Panc1 (cell line): ENCODE results near the gene ENOX1. TPM values are rescaled to one million over a fixed set of nuclear protein-coding genes. Genes with fewer than 3 reads are reported as not detected.

ENCODE experiments used
- ATAC-seq: fragments of 200-7000 bp; cut with Tn5 transposase; 2 replicates; pipeline ENCODE4 v1.9.1; 2020; ENCODE audit warnings: mild to moderate bottlenecking, moderate library complexity
- BruUV-seq: library from RNA; stranded (reverse); fragments of 400-500 nt; replicated peaks from 2 replicates; lab custom pipeline; 2021; lab: Mats Ljungman, UMichigan
- CTCF ChIA-PET: fragments of 300-600 bp; sonication (Branson Sonifier 250); formaldehyde crosslinking; loops from one replicate; lab custom pipeline; 2022; ENCODE audit warnings: antibody characterized with exemption; lab: Charles Lee
- POLR2A ChIA-PET: fragments of 300-600 bp; sonication (Branson Sonifier 250); formaldehyde crosslinking; loops from one replicate; lab custom pipeline; 2022; ENCODE audit warnings: antibody characterized with exemption; lab: Charles Lee
- DNase-seq: peaks from one replicate; pipeline ENCODE4 v3.0.0-alpha.2; 2010; ENCODE audit warnings: low read depth, low spot score
- H3K27ac ChIP-seq: 2 replicates; pipeline ENCODE4 v1.5.1; 2011; ENCODE audit warnings: mild to moderate bottlenecking, low read length, inconsistent platforms
- H3K27me3 ChIP-seq: fragments of 200-500 bp; sonication (Bioruptor generic); 2 replicates; pipeline ENCODE4 v1.6.0; 2014; ENCODE audit warnings: low read length, inconsistent platforms; ENCODE audit not compliant: control insufficient read depth, insufficient read depth
- H3K36me3 ChIP-seq: fragments of 200-500 bp; sonication (Bioruptor generic); 2 replicates; pipeline ENCODE4 v1.5.1; 2014; ENCODE audit warnings: inconsistent platforms, mild to moderate bottlenecking, low read length, moderate library complexity; ENCODE audit not compliant: control insufficient read depth, insufficient read depth
- H3K4me1 ChIP-seq: 2 replicates; pipeline ENCODE4 v1.5.1; 2011; ENCODE audit warnings: inconsistent platforms, mild to moderate bottlenecking, low read length, moderate library complexity; ENCODE audit not compliant: control insufficient read depth, insufficient read depth
- H3K4me3 ChIP-seq, 2 experiments: 2 replicates each; pipeline ENCODE4 v1.5.1; 2011 to 2012; ENCODE audit warnings: low read depth in 2 of 2, low read length in 2 of 2, mild to moderate bottlenecking in 2 of 2, inconsistent platforms in 1 of 2, moderate library complexity in 1 of 2
- H3K9me3 ChIP-seq: fragments of 200-500 bp; sonication (Bioruptor generic); 2 replicates; pipeline ENCODE4 v1.5.1; 2014; ENCODE audit warnings: low read depth, mild to moderate bottlenecking, inconsistent platforms, low read length, moderate library complexity; ENCODE audit not compliant: control insufficient read depth, insufficient read depth
- POLR2AphosphoS5 ChIP-seq: IDR thresholded peaks from 2 replicates; pipeline ENCODE4 v1.6.1; 2012; ENCODE audit warnings: mild to moderate bottlenecking, low read depth, low read length, moderate library complexity
- SIN3A ChIP-seq: IDR thresholded peaks from 2 replicates; pipeline ENCODE4 v1.6.1; 2012; ENCODE audit warnings: low read depth, mild to moderate bottlenecking, low read length, moderate library complexity, borderline replicate concordance; ENCODE audit not compliant: insufficient read depth
- TCF7L2 ChIP-seq: IDR thresholded peaks from 2 replicates; pipeline ENCODE4 v1.6.1; 2011; ENCODE audit warnings: mild to moderate bottlenecking, low read depth, low read length, inconsistent platforms
- in situ Hi-C: cut with HindIII; loops from 2 replicates; pipeline ENCODE4 v1.10.0; 2016; ENCODE audit warnings: low sequenced_read_pairs, low pct_unique_long_range_greater_than_20kb
- intact Hi-C: fragments of 100-400 bp; cut with micrococcal nuclease; formaldehyde crosslinking; loops from one replicate; pipeline ENCODE4 v1.10.0; 2022; ENCODE audit not compliant: unreplicated experiment
- total RNA-seq: library from RNA; stranded (reverse); gene quantifications from one replicate; pipeline ENCODE4 v1.2.1, GENCODE V29; 2021; ENCODE audit not compliant: unreplicated experiment
- TF ChIP-seq, protein P1 (sequence below): fragments of 450-650 bp; IDR thresholded peaks from 2 replicates; pipeline ENCODE4 v1.5.1; 2017; ENCODE audit warnings: mild to moderate bottlenecking
- TF ChIP-seq, protein P2 (sequence below), 2 experiments: IDR thresholded peaks; 2 replicates each; pipeline ENCODE4 v1.6.1; 2011 to 2012; ENCODE audit warnings: low read depth in 2 of 2, control low read depth in 1 of 2, low read length in 1 of 2, mild to moderate bottlenecking in 1 of 2, moderate library complexity in 1 of 2; ENCODE audit not compliant: insufficient read depth in 1 of 2

The ENOX1 gene
- total RNA-seq, 1 experiment from 2014 or later, result 0.23 TPM

DNA sequence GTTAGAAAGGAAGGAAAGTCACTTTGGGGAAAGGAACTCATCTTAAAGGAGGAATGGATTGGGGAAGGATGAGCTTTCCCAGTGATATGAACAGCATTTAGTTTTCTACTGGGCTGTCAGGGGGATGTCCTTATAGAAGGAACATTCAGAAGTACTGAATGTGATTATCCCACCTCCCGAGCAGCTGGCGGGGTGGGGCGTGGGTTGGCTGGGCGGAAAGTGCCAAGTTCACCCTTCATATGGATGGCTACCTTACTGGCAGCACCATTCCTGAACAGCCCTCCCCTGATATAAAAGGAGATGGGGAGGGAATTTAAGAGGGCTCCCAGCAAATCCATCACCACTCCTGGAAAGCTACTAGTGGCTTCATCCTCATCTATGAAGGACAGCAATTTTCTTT, 572.6 kb downstream of the ENOX1 start:
- no peak overlapping the region for H3K27ac ChIP-seq
- no peaks in the 10 kb centered on the region for H3K9me3 ChIP-seq
- intact Hi-C loops (no loop called here), in situ Hi-C loops (no loop called here)
- no peak for ATAC-seq
- TF ChIP-seq, protein P1, sequence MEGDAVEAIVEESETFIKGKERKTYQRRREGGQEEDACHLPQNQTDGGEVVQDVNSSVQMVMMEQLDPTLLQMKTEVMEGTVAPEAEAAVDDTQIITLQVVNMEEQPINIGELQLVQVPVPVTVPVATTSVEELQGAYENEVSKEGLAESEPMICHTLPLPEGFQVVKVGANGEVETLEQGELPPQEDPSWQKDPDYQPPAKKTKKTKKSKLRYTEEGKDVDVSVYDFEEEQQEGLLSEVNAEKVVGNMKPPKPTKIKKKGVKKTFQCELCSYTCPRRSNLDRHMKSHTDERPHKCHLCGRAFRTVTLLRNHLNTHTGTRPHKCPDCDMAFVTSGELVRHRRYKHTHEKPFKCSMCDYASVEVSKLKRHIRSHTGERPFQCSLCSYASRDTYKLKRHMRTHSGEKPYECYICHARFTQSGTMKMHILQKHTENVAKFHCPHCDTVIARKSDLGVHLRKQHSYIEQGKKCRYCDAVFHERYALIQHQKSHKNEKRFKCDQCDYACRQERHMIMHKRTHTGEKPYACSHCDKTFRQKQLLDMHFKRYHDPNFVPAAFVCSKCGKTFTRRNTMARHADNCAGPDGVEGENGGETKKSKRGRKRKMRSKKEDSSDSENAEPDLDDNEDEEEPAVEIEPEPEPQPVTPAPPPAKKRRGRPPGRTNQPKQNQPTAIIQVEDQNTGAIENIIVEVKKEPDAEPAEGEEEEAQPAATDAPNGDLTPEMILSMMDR, result no peak
- TF ChIP-seq TCF7L2 (no peak), POLR2AphosphoS5 (no peak), SIN3A (no peak)
- BruUV-seq, result no TSS peak
- H3K4me3 ChIP-seq, result no peak overlapping the region
- H3K27me3 ChIP-seq, result no peaks in the 10 kb centered on the region
- no peaks in the 10 kb centered on the region for H3K36me3 ChIP-seq
- CTCF ChIA-PET, result no interaction called here
- POLR2A ChIA-PET, result no interaction called here
- DNase-seq, result no peak
- H3K4me1 ChIP-seq, result no peaks in the 10 kb centered on the region

DNA sequence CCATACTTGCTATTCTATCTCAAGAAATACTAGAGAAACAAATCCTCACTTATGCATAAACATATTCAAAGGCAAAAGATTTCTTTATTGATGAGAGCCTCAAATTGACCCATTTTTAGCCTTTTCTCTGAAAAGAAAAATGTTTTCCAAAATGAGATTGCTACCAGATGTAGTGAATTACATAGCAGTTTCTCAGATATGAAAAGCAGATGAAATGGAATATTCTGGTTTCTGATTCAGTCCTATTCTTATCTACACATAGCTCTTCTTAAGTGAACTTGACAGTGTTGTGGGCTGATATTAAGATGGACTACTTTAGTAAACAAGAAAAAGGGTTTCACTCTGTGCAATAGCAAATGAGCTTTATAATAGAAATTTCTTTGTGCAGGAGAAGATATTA, 579.9 kb downstream of the ENOX1 start:
- Histone ChIP-seq H3K9me3 (no peaks in the 10 kb centered on the region), H3K4me3 (no peak overlapping the region), H3K4me1 (no peaks in the 10 kb centered on the region), H3K36me3 (no peaks in the 10 kb centered on the region), H3K27ac (no peak overlapping the region), H3K27me3 (no peaks in the 10 kb centered on the region)
- ATAC-seq, result no peak
- in situ Hi-C loops (no loop called here), intact Hi-C loops (no loop called here)
- POLR2A ChIA-PET, result no interaction called here
- no peak for DNase-seq
- CTCF ChIA-PET, result no interaction called here
- TF ChIP-seq, protein P1, result no peak
- TF ChIP-seq SIN3A (no peak), TCF7L2 (no peak), POLR2AphosphoS5 (no peak)
- TF ChIP-seq, protein P2, sequence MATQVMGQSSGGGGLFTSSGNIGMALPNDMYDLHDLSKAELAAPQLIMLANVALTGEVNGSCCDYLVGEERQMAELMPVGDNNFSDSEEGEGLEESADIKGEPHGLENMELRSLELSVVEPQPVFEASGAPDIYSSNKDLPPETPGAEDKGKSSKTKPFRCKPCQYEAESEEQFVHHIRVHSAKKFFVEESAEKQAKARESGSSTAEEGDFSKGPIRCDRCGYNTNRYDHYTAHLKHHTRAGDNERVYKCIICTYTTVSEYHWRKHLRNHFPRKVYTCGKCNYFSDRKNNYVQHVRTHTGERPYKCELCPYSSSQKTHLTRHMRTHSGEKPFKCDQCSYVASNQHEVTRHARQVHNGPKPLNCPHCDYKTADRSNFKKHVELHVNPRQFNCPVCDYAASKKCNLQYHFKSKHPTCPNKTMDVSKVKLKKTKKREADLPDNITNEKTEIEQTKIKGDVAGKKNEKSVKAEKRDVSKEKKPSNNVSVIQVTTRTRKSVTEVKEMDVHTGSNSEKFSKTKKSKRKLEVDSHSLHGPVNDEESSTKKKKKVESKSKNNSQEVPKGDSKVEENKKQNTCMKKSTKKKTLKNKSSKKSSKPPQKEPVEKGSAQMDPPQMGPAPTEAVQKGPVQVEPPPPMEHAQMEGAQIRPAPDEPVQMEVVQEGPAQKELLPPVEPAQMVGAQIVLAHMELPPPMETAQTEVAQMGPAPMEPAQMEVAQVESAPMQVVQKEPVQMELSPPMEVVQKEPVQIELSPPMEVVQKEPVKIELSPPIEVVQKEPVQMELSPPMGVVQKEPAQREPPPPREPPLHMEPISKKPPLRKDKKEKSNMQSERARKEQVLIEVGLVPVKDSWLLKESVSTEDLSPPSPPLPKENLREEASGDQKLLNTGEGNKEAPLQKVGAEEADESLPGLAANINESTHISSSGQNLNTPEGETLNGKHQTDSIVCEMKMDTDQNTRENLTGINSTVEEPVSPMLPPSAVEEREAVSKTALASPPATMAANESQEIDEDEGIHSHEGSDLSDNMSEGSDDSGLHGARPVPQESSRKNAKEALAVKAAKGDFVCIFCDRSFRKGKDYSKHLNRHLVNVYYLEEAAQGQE (IDR thresholded peaks at IDR 0.05; ENCODE audit: insufficient read depth in 1 of 2, low read depth in 2 of 2, low read length in 1 of 2), result no peak
- no TSS peak for BruUV-seq
